ENCODE measurements around the gene PLAC8. TPM values are rescaled to one million over a fixed set of nuclear protein-coding genes. Genes with fewer than 3 reads are reported as not detected.
A peak's percentile ranks its signal among the peaks of the same experiment; 100 is the strongest.
"Not testable (repeated sequence)": the region's sequence is repeated elsewhere in the genome, so short reads cannot be mapped to it uniquely, and the experiment has no call there.

Gene PLAC8
- total and polyA plus RNA-seq, 2 of the 13 experiments (the other 11 are each of a cell fraction or from before 2014, with no cell fraction given), result 3.0 to 174 TPM

DNA sequence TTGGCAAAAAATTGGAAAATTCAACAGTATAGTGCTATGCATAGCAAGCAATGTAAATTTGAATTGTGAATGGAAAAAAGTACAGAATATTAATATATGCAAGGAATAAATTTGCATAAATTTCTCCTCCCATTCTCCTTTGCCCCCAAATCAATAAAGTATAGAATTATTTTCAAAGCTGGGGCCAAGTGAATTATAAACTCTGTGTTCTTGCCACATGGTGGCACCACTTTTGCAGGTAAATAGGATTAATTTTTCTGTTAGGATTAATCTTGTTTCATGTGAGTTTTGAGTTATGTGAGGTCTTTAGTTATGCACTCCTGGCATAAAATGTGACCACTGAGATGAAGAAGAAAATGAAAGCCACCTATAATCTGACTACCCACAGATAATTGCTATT lies 59.6 kb downstream of the PLAC8 start:
- Histone ChIP-seq H3K79me2 (ENCODE audit: insufficient read depth, low read length) (no peaks in the 10 kb centered on the region), H3K4me1 (ENCODE audit: insufficient read depth, low read length) (no peaks in the 10 kb centered on the region), H3K27ac (ENCODE audit: extremely low read length, insufficient read depth, low read length) (no peak overlapping the region), H3K9me3 (ENCODE audit: low read length) (no peaks in the 10 kb centered on the region), H4K20me1 (ENCODE audit: insufficient read depth, low read length) (no peaks in the 10 kb centered on the region), H3K36me3 (replicated peaks in 1 of 2; ENCODE audit: control insufficient read depth in 1 of 2, insufficient read depth in 2 of 2, low read length in 2 of 2) (peaks cover 7 to 40% of the 10 kb centered on the region in 2 experiments; a peak in 3 of 5 replicates), H3K4me2 (ENCODE audit: low read depth, low read length) (no peak overlapping the region), H3K4me3 (replicated peaks in 1 of 3; ENCODE audit: insufficient read depth in 1 of 3, low read depth in 2 of 3, low read length in 3 of 3) (no peak overlapping the region), H3K27me3 (ENCODE audit: control insufficient read depth in 1 of 2, insufficient read depth in 2 of 2, low read length in 2 of 2) (no peaks in the 10 kb centered on the region; a peak in 1 of 5 replicates), H3K9ac (ENCODE audit: insufficient read depth, low read depth, low read length) (no peak overlapping the region), H2AFZ (ENCODE audit: low read length) (no peak overlapping the region)
- in situ Hi-C loops (cut with HindIII; ENCODE audit: extremely low pct_ligation_motif_present, low pct_unique_long_range_greater_than_20kb), result no loop called here
- DNase-seq (ENCODE audit: low spot score) (no peak), ATAC-seq (no peak), FAIRE-seq (no peak)
- CTCF ChIA-PET (ENCODE audit: low intra/inter-chr PET ratio, low total read pairs), result interaction anchor here (1.1 kb wide), 1 partner anchor 206 kb away, joined by 3 read pairs; no protein-coding TSS in a partner anchor
- POLR2A ChIA-PET, result no interaction called here
- BruUV-seq (replicated peaks), result no TSS peak
- no peak for TF ChIP-seq ZNF788 (CRISPR knock-in tag; IDR thresholded peaks at IDR 0.05; ENCODE audit: borderline replicate concordance)
- TF ChIP-seq STAG1 (CRISPR knock-in tag; IDR thresholded peaks at IDR 0.05), result peak; percentile 40
- intact Hi-C loops (cut with micrococcal nuclease; ENCODE audit: unreplicated experiment), result loop anchor here (5.0 kb wide), 1 partner anchor 207 kb away; no protein-coding TSS in a partner anchor

- FAIRE-seq; H3K9ac ChIP-seq (ENCODE audit: insufficient read depth, low read depth, low read length); ATAC-seq; CTCF ChIA-PET (ENCODE audit: low intra/inter-chr PET ratio, low total read pairs); in situ Hi-C loops (cut with HindIII; ENCODE audit: extremely low pct_ligation_motif_present, low pct_unique_long_range_greater_than_20kb); POLR2A ChIA-PET; BruUV-seq (replicated peaks); H2AFZ ChIP-seq (ENCODE audit: low read length); H3K4me3 ChIP-seq (replicated peaks in 1 of 3; ENCODE audit: insufficient read depth in 1 of 3, low read depth in 2 of 3, low read length in 3 of 3); H3K4me2 ChIP-seq (ENCODE audit: low read depth, low read length); H3K79me2 ChIP-seq (ENCODE audit: insufficient read depth, low read length); H3K4me1 ChIP-seq (ENCODE audit: insufficient read depth, low read length); H4K20me1 ChIP-seq (ENCODE audit: insufficient read depth, low read length); H3K27me3 ChIP-seq (ENCODE audit: control insufficient read depth in 1 of 2, insufficient read depth in 2 of 2, low read length in 2 of 2); H3K27ac ChIP-seq (ENCODE audit: extremely low read length, insufficient read depth, low read length); intact Hi-C loops (cut with micrococcal nuclease; ENCODE audit: unreplicated experiment); H3K9me3 ChIP-seq (ENCODE audit: low read length); DNase-seq (ENCODE audit: low spot score); TF ChIP-seq ATF7 (CRISPR knock-in tag; IDR thresholded peaks at IDR 0.05): not testable (repeated sequence)
- whole genome bisulfite sequencing (ENCODE audit: low lambda C conversion rate), result 97% methylated on average over 8 of the region's 8 CpGs
- peak; percentile 62; the same call in 1 of the 2 replicates for TF ChIP-seq ATF7 (IDR thresholded peaks at IDR 0.05)
- peaks cover 7 to 40% of the 10 kb centered on the region in 2 experiments; a peak in 4 of 5 replicates for H3K36me3 ChIP-seq (replicated peaks in 1 of 2; ENCODE audit: control insufficient read depth in 1 of 2, insufficient read depth in 2 of 2, low read length in 2 of 2)
Measured at GRCh38 chr4:83048781-83049180, 65.7 kb downstream of the PLAC8 start.

Measured in HepG2 (cell line).